Stomach (tissue), 4 donors: ENCODE data around the gene CFAP54.

Source experiments
- CTCF ChIP-seq, 7 experiments: fragments of 450-650 bp in 4 of 7; fragments of 200-600 bp in 3 of 7; sonication (generic) in 3 of 7; IDR thresholded peaks; one replicate each; pipeline ENCODE4 v1.5.1; 2016 to 2019; ENCODE audit warnings: antibody characterized with exemption in 7 of 7, control low read depth in 2 of 7, mild to moderate bottlenecking in 1 of 7
- EP300 ChIP-seq: sonication (generic); formaldehyde crosslinking; IDR thresholded peaks from one replicate; pipeline ENCODE4 v1.6.1; 2017; ENCODE audit warnings: antibody characterized with exemption
- POLR2A ChIP-seq, 4 donors: fragments of 450-650 bp; IDR thresholded peaks; one replicate each; pipeline ENCODE4 v1.6.1; 2016; ENCODE audit warnings: antibody characterized with exemption in 4 of 4, control low read depth in 2 of 4, mild to moderate bottlenecking in 1 of 4, moderate library complexity in 1 of 4

GRCh38 chr12:96486751-96487613 is 2.4 kb upstream of the CFAP54 start:
- no peak for TF ChIP-seq CTCF (IDR thresholded peaks at IDR 0.05)
- TF ChIP-seq EP300 = no peak
- TF ChIP-seq POLR2A (IDR thresholded peaks at IDR 0.05) = no peak
